Stimulated activated CD8-positive, alpha-beta memory T cell treated with anti-CD3 and anti-CD28 coated beads, Interleukin-2, amount 100 ng/mL, for 48 hours (primary cell): ENCODE data around the gene HOXA9.

Experiments used
- DNase-seq, 2 donors: peaks; one replicate each; pipeline ENCODE4 v3.0.0-alpha.2; 2020; ENCODE audit warnings: low read depth in 2 of 2

Gene HOXA9

GRCh38 chr7:27126596-27127327 lies 38.6 kb downstream of the HOXA9 start:
- no peak for DNase-seq

- DNase-seq = no peak
Observed at GRCh38 chr7:27125986-27126394, 39.3 kb downstream of the HOXA9 start.

DNA sequence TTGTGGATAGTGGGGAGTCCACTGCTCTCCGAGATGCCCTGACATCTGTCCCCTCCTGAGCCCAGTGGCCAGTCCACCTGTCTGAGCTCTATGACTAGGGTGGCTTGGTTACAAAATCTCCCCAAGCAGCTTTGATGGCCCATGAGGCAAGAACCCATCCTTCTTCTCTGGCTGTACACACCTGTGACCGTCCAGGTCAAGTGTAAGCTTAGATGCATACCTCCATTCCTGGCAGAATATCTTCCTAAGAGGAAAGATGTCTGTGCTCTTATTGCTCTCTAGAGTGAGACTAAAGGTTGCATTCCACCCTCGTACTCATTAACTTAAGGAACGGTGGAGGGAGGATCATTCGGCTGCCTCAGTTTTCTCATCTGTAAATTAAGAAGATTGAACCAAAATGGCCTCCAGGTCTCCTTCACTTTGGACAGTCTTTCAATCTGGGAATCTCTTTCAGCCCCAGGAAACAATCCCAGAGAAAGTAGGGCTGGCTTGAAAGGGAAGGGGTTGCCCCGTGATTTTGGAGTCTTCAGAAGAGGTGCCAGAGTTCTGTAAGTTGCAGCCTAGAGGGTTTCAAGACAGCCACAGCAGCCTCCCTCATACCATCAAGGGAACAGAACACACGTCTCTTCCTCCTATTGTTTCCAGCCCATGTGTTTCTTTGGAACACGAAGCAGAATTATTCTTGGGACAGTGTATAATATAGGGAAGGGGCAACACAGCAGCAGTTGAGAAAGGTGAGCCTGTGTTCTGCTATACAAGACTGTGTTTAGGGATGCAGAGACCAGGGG lies 40.2 kb downstream of the HOXA9 start:
- no peak for DNase-seq

- no peak for DNase-seq
Observed at GRCh38 chr7:27124096-27124901, 41.0 kb downstream of the HOXA9 start.

DNA sequence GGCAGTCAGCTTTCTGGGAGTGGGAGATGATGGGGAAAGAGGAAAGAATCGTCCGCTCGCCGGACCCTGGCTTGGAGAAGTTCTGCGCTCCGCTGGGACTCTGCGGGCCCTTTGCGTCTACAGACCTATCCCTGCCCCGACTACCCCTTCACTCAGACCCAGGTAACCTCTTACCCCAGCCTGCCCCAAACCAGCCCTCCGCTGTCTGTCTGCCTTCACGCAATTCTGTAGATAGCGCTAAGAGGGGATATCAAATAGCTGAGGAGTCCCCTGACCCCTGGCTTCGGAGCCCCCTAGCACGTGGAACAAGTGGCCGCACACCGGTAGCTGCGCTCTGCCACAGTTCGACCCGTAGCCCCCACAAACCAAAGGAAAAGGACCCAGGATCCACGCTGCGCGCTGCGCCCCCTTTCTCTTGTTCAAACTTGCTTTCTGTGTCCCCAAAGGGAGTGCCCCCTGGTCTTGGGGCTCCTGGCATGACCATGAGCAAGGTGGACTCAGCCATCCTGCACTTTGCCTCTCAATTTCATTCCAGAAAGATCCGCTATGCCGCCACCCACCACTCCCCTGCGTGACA lies 41.8 kb downstream of the HOXA9 start:
- no peak for DNase-seq

- DNase-seq = no peak
Observed at GRCh38 chr7:27123007-27123476, 42.3 kb downstream of the HOXA9 start.

- DNase-seq = no peak
Observed at GRCh38 chr7:27122077-27122910, 43.0 kb downstream of the HOXA9 start.

- no peak for DNase-seq
Observed at GRCh38 chr7:27121684-27122076, 43.7 kb downstream of the HOXA9 start.

DNA sequence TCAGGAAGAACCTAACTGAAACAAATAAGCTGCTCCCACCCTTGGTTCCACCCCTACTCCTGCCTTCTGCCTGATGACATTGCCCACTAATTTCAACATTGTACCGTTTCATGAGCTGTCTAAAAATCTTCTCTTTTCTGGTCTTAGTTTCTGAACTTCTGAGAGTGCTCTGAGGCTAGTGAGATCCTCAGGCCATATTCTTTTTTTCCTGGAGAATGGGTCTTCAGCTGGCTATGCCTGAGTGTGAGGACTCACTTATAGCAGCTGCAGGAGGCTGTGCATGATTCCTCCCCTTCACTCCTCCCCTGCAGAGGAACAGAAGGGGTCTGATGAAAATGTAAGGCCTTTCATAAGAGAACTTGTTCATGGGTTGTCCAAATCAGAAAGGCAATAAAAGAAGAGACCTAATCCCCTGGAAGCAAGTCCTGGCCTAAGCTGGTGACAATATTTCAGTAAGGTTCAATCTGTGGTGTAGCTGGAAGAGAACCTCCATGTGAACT lies 45.9 kb downstream of the HOXA9 start:
- no peak for DNase-seq

GRCh38 chr7:27118580-27118979 lies 46.8 kb downstream of the HOXA9 start:
- no peak for DNase-seq

DNA sequence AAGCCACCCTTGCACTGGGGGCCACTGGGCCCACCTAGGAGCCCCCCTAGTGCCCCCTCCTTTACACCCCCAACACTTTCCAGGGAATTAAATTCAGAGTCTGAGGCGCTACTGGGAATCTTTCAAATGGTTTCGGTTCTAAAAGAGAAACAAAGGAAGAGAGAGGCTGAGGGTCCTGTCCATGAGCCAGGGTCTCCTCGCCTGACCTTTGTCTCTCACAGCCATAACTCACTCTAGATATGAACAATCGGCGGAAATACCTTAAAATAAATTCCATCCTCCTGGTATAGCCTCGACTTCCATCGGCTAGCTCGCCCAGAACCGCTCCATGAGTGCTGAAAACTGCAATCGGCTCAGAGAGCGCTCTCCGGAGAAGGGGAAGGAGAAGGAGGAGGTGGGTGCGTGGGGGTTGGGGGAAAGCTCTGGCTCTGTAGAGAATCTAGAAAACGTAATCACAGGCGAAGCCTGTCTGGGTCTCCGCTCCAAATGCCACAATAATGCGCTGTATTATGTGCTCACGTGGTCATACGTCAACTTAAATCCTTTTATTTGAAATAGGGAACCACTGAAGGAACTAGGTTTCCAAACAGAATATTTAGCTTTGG lies 47.3 kb downstream of the HOXA9 start:
- no peak for DNase-seq

- no peak for DNase-seq
Observed at GRCh38 chr7:27116962-27117886, 48.1 kb downstream of the HOXA9 start.

DNA sequence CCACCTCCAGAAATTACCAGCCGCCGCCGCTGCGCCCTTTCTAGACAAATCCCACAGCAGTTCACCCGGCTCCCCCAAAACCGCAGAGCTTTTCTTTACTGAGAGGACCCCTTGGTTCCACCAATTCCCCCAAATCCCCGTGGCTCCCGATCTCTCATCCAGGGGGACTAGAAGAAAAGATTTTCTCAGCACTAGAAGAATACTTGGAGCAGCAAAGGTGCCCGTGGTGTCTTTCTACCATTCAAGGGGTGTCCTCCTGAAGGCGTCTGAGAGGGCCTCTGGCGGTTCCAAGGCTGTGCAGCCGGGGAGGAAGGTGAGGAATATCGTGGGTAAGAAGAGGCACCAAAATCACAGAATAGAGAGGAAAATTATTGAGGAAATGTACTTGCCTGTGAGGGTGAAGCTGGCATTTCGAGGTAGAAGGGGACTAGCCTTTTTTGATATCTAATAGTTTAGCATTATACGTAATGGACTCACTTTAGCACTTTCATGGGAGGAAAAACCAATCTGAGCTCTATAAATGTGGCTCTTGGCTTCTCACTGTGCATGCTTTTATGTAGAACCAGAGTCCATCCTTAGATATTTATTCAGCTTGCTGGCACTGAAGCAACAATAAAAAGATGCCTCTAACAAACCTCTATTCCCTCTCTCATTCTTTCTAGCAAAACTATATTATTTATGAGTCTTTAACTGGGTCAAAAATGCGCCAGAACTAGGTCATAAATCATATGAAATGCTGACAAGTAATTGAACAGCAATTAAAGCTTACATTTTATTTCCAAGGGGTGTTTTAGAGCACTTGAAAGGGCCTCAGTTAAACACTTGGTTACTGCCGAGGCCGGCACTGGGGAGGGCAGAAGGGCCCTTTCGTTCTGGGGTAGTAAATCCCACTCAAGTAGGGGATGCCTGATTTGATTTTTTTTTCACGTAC lies 49.0 kb downstream of the HOXA9 start:
- no peak for DNase-seq

DNA sequence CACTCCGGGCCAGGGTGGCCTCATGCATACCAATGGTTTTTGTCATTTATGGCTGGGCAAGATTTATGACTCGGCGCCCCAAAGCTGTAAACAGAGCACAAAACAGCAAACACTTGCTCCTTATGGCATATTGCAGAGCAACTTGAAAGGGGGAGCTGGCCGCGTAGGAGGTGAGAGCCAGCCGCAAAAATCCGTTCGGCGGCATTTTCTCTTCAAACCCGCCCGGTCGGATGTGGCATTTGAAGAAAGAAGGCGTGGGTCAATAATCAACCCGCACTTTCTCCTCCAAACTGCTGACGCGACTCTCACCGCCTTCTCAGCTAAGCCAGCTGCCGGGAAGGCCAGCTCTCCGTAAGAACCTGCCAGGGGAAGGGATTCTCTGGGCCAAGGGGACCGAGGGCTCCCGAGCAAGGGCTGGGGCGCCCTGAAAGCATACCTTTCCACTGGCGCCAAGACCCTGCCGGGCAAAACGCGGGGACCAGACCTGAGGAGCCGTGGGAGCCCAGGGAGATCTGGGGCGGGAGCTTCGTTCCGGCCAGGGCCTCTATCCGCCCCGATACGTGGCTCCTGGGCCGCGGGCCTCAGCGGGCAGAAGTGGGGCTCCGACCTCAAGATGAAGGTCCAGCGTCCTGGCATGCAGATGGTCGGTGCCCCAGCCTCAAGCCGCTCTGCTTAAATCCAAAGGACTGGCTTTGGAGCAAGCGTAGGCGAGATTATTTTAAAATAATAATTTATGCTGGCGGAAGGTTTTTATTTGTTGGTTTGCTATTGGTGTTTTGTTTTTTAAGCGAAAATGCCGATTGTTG lies 49.9 kb downstream of the HOXA9 start:
- DNase-seq = no peak

GRCh38 chr7:27114881-27115220 lies 50.5 kb downstream of the HOXA9 start:
- no peak for DNase-seq

GRCh38 chr7:27113991-27114769 lies 51.2 kb downstream of the HOXA9 start:
- no peak for DNase-seq
